H1 (cell line): Measurements from ENCODE around the gene TNRC6C.

ENCODE experiments used
- ASH2L ChIP-seq: fragments of 200-600, 300-600 bp; sonication (generic); IDR thresholded peaks from one replicate; pipeline ENCODE4 v1.7.1; 2017; ENCODE audit warnings: low read length
- ATF2 ChIP-seq: IDR thresholded peaks from 2 replicates; pipeline ENCODE4 v1.6.1; 2012; ENCODE audit warnings: low read length, inconsistent platforms
- BACH1 ChIP-seq: IDR thresholded peaks from 2 replicates; pipeline ENCODE4 v1.6.1; 2012; ENCODE audit warnings: low read length, improper control_type of control experiment
- CEBPB ChIP-seq: IDR thresholded peaks from 2 replicates; pipeline ENCODE4 v1.6.1; 2012; ENCODE audit warnings: low read depth, low read length
- CHD7 ChIP-seq: fragments of 300-600 bp; sonication (generic); IDR thresholded peaks from 2 replicates; pipeline ENCODE4 v1.7.1; 2012; ENCODE audit warnings: low read length, moderate library complexity, mild to moderate bottlenecking, inconsistent platforms; ENCODE audit not compliant: insufficient replicate concordance
- EZH2 ChIP-seq: fragments of 200-600 bp; sonication (generic); IDR thresholded peaks from 2 replicates; pipeline ENCODE4 v1.7.1; 2012; ENCODE audit warnings: low read depth, mild to moderate bottlenecking, moderate library complexity, low read length, inconsistent platforms; ENCODE audit not compliant: severe bottlenecking
- FOSL1 ChIP-seq: IDR thresholded peaks from 2 replicates; pipeline ENCODE4 v1.6.1; 2011; ENCODE audit warnings: mild to moderate bottlenecking, low read depth, low read length, moderate library complexity; ENCODE audit not compliant: insufficient read depth
- GABPA ChIP-seq: IDR thresholded peaks from 2 replicates; pipeline ENCODE4 v1.6.1; 2011; ENCODE audit warnings: mild to moderate bottlenecking, low read length, moderate library complexity, borderline replicate concordance; ENCODE audit not compliant: insufficient read depth
- POLR2A ChIP-seq, 2 experiments: IDR thresholded peaks; 1 replicate in 1 of 2; 2 replicates in 1 of 2; pipeline ENCODE4 v1.6.1; 2011; ENCODE audit warnings: low read depth in 2 of 2, low read length in 2 of 2, mild to moderate bottlenecking in 2 of 2; ENCODE audit errors: control extremely low read depth in 1 of 2
- SIX5 ChIP-seq: IDR thresholded peaks from 2 replicates; pipeline ENCODE4 v1.6.1; 2011; ENCODE audit warnings: mild to moderate bottlenecking, low read depth, low read length
- TAF1 ChIP-seq: IDR thresholded peaks from 2 replicates; pipeline ENCODE4 v1.6.1; 2011; ENCODE audit warnings: mild to moderate bottlenecking, low read depth, low read length
- ZNF274 ChIP-seq: IDR thresholded peaks from 2 replicates; pipeline ENCODE4 v1.7.0; 2012; ENCODE audit warnings: low read length, borderline replicate concordance; ENCODE audit errors: extremely low read depth
- TF ChIP-seq, protein P1 (sequence below), 3 experiments: IDR thresholded peaks; 1 replicate in 2 of 3; 2 replicates in 1 of 3; pipeline versions ENCODE4 v1.5.1 to v1.6.1; 2011; ENCODE audit warnings: low read length in 3 of 3, mild to moderate bottlenecking in 3 of 3, inconsistent platforms in 2 of 3, low read depth in 1 of 3, moderate library complexity in 1 of 3; ENCODE audit not compliant: insufficient read depth in 1 of 3; ENCODE audit errors: control extremely low read depth in 1 of 3

DNA sequence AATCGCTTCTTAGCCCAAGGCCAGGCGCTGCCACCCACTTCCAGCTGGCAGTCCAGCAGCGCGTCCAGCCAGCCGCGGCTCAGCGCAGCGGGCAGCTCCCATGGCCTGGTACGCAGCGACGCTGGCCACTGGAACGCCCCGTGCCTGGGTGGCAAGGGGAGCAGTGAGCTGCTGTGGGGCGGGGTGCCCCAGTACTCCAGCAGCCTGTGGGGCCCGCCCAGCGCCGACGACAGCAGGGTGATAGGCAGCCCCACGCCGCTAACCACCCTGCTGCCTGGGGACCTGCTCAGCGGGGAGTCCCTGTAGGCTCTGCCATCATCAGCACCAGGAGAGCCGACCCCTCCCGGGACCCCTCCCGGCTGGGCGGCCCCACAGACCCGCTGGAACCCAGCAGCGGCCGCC lies 146.0 kb downstream of the TNRC6C start:
- TF ChIP-seq EZH2 (no peak), ZNF274 (no peak), ATF2 (no peak), POLR2A (IDR thresholded peaks at IDR 0.05; ENCODE audit: control extremely low read depth in 1 of 2, low read depth in 2 of 2, low read length in 2 of 2) (no peak), BACH1 (no peak), CHD7 (no peak), SIX5 (no peak), TAF1 (no peak), CEBPB (no peak), FOSL1 (no peak), ASH2L (no peak), GABPA (no peak)
- TF ChIP-seq, protein P1, sequence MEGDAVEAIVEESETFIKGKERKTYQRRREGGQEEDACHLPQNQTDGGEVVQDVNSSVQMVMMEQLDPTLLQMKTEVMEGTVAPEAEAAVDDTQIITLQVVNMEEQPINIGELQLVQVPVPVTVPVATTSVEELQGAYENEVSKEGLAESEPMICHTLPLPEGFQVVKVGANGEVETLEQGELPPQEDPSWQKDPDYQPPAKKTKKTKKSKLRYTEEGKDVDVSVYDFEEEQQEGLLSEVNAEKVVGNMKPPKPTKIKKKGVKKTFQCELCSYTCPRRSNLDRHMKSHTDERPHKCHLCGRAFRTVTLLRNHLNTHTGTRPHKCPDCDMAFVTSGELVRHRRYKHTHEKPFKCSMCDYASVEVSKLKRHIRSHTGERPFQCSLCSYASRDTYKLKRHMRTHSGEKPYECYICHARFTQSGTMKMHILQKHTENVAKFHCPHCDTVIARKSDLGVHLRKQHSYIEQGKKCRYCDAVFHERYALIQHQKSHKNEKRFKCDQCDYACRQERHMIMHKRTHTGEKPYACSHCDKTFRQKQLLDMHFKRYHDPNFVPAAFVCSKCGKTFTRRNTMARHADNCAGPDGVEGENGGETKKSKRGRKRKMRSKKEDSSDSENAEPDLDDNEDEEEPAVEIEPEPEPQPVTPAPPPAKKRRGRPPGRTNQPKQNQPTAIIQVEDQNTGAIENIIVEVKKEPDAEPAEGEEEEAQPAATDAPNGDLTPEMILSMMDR (IDR thresholded peaks at IDR 0.05; ENCODE audit: control extremely low read depth in 1 of 3, insufficient read depth in 1 of 3, low read depth in 1 of 3, low read length in 3 of 3): no peak
